Hindlimb muscle (tissue), 1 donor: ENCODE measurements around the gene TEX51. TPM values are rescaled to one million over a fixed set of nuclear protein-coding genes. Genes with fewer than 3 reads are reported as not detected.

ENCODE experiments used
- DNase-seq: peaks from one replicate; pipeline ENCODE4 v3.0.0-alpha.2; 2013
- polyA plus RNA-seq: library from polyadenylated mRNA; unstranded; fragments of 120-200 nt; gene quantifications from one replicate; pipeline ENCODE4 v1.2.1, GENCODE V29; 2013; ENCODE audit not compliant: insufficient read length

TEX51 gene
- polyA plus RNA-seq, 1 donor: not detected

- DNase-seq: no peak
These were observed 16.3 kb downstream of the TEX51 start for GRCh38 chr2:126914811-126915500.

- no peak for DNase-seq
These were observed 17.2 kb downstream of the TEX51 start for GRCh38 chr2:126915903-126916302.

GRCh38 chr2:126916744-126917143, 18.1 kb downstream of the TEX51 start:
- DNase-seq: no peak

- DNase-seq: no peak
These were observed 22.4 kb downstream of the TEX51 start for GRCh38 chr2:126921066-126921465.

GRCh38 chr2:126930970-126931590, 32.4 kb downstream of the TEX51 start:
- no peak for DNase-seq

GRCh38 chr2:126932529-126932928, 33.8 kb downstream of the TEX51 start:
- DNase-seq: no peak

- no peak for DNase-seq
These were observed 34.4 kb downstream of the TEX51 start for GRCh38 chr2:126932966-126933710.

GRCh38 chr2:126933711-126934091, 35.0 kb downstream of the TEX51 start:
- no peak for DNase-seq

- DNase-seq: no peak
These were observed 36.1 kb downstream of the TEX51 start for GRCh38 chr2:126934809-126935208.

GRCh38 chr2:126935774-126936173, 37.1 kb downstream of the TEX51 start:
- DNase-seq: no peak

GRCh38 chr2:126936219-126936723, 37.6 kb downstream of the TEX51 start:
- DNase-seq: no peak

- no peak for DNase-seq
These were observed 41.6 kb downstream of the TEX51 start for GRCh38 chr2:126940331-126940730.

- no peak for DNase-seq
These were observed 43.9 kb downstream of the TEX51 start for GRCh38 chr2:126942427-126943203.

- DNase-seq: no peak
These were observed 45.1 kb downstream of the TEX51 start for GRCh38 chr2:126943612-126944348.

GRCh38 chr2:126945118-126945517, 46.4 kb downstream of the TEX51 start:
- DNase-seq: no peak

GRCh38 chr2:126946318-126947102, 47.8 kb downstream of the TEX51 start:
- no peak for DNase-seq

- no peak for DNase-seq
These were observed 48.4 kb downstream of the TEX51 start for GRCh38 chr2:126947103-126947429.

- DNase-seq: no peak
These were observed 51.1 kb downstream of the TEX51 start for GRCh38 chr2:126949775-126950174.

GRCh38 chr2:126950504-126950903, 51.8 kb downstream of the TEX51 start:
- no peak for DNase-seq
